ENCODE results near the gene AKT3.
"Not testable (repeated sequence)": the region's sequence is repeated elsewhere in the genome, so short reads cannot be mapped to it uniquely, and the experiment has no call there.

The AKT3 gene

DNA sequence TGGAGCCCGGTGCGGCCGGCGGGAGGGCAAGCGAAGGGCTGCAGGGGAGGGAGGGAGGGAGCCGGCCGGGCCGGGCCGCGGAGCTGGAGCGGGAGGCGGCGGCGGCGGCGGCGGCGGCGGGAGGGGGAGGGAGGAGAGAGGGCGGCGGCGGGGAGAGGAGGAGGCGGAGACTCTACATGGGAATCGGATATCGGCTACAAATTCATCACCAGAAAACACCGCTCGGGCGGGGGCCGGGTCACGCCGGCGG lies at the start of gene AKT3:
Gene AKT3, minus strand, starts transcription at position 42 of the 250 bp plus-strand sequence. CDS start 7,073 bp downstream, outside the sequence.
- no peak for DNase-seq

GRCh38 chr1:243898278-243898677 lies 48.2 kb upstream of the AKT3 start:
- no peak for DNase-seq

GRCh38 chr1:243896313-243896712 lies 46.3 kb upstream of the AKT3 start:
- DNase-seq: no peak

DNA sequence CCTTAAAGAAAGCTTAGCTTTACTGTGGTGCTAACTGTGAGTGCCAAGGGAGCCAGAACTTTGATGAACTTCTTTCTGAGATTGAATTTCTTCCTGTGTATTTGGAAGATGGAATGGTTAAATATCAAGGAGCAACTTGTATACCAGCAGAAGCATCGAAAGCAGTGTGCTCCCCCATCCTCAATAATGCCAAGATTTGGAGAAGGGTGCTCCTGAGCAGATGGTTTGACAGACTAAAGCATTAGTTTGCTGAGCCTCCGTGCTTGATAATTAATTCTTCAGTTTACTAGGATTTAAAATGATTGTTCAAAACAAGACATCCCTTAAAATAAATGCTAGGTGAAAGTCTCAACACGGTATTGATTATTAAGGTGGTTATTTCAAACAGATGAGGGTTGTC lies 42.4 kb upstream of the AKT3 start:
- no peak for DNase-seq

DNA sequence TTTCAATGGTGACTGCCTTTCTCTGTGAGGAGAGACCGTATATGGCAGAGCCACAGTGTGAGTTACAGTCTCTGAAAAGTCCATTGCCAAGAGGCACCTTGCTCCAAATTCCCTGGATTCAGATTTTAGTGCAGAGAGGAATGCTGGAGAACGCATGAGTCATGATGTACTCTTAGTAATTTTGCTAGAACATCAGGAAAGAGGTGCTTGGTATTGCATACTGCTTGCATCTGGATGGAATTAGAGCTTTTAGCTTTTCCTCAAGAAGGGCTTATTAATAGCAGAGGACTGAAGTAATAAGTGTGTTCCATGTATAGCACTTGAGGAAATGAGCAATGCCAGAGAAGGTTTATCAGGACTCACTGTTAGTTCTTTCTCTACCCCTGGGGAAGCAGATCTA lies 40.5 kb upstream of the AKT3 start:
- DNase-seq: no peak

- DNase-seq: no peak
Observed at GRCh38 chr1:243885806-243886205, 35.8 kb upstream of the AKT3 start.

- DNase-seq: no peak
Observed at GRCh38 chr1:243884603-243885002, 34.6 kb upstream of the AKT3 start.

DNA sequence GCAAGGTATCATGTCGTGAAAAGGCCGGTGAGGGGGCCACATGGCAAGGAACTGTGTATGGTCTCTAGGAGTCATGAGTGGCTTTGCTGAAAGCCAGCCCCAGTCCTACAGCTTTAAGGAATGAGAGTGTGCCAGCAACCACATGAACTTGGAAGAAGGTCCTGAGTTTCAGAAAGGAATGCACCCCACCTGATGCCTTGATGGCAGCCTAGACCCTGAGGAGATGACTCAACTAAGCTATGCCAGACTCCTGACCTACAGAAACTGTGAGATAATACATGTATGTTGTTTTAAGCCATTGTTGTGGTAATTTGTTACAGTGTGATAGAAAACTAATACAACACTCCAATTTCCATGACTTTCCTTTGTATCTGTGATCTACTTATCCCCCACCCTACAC lies 33.5 kb upstream of the AKT3 start:
- DNase-seq: no peak

- DNase-seq: no peak
Observed at GRCh38 chr1:243882276-243882675, 32.2 kb upstream of the AKT3 start.

GRCh38 chr1:243877058-243877457 lies 27.0 kb upstream of the AKT3 start:
- DNase-seq: not testable (repeated sequence)

GRCh38 chr1:243855616-243856318 lies 5.7 kb upstream of the AKT3 start:
- DNase-seq: no peak

DNA sequence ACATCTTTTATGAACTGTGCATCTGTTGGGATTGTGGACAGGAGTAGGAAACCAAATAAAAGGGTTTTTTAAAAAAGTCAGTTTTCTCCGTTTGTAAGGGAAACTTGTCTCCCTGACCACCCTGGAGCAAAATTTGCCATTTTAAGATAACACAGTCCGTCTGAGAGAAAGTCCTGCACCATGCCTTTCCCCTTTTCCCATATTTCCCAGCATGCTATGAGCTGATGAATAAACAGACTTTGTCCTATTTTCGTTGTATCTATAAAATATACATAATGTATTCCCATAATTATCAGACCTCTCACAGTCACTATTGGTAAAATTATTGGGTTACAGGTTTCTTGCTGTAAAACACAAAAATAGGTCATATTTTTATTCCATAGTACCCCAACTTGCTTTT lies 1.7 kb upstream of the AKT3 start:
- no peak for DNase-seq

DNA sequence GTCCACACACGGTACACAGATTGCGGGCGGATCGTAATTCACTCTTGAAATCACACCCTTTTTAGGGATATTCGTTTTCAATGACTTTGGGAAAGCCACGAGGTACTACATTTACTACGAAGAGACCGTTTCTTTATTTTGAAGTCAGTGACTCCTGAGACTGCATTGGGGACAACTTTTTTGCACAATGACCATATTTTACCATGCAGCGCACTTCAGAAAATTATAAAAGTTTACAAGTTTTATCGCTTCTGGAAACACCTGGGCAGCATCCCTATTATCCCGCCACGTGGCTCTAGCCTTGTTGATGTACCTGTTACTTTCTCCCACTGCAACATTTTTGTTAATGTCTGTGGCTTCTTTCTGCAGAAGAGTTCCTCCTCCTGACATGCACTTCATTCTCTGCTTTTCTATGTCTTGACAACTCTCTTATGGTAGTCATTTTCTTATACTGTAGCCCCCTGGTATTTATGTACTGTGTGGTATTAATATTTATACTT lies 1.3 kb upstream of the AKT3 start:
- no peak for DNase-seq

GRCh38 chr1:243850452-243851256 lies 611 bp upstream of the AKT3 start:
- DNase-seq: peak; percentile 74

DNA sequence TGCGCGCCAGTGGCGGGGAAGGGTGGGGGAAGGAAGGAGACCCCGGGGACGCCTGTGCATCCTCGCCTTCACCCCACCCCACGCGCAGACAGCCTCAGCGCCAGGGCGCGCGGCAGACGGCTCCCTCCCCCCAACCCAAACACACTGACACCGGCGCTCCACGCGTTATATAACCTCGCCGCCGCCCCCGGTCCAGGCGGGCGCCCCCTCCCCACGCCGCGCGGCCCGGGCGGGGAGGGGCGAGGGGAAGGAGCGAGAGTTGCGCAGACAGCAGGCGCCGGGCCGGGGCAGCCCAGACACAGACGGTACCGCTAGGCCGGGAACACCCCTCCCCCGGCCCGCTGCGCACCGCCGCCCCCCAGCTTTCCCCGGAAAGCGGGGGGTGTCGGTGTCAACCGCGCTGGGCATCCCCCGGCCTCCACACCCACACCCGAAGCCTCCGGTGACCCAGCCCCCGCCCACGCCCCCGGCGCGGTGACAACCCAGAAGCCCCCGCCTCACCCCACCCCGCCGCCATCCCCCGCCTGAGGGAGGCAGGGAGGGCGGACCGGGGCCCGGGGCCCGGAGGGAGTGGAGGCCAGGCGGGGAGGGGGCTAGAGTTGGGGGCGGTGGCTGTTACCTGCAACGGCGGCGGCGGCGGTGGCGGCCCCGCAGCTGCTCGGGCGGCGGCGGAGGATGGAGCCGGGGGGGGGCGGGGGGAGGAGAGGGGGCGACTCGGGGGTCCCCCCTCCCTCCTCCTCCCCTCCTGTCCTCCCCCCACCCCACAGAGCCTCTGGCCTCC lies 432 bp downstream of the AKT3 start:
- DNase-seq: peak; percentile 46

GRCh38 chr1:243848858-243849420 lies 1.1 kb downstream of the AKT3 start:
- DNase-seq: peak; percentile 19

- DNase-seq: no peak
Observed at GRCh38 chr1:243848165-243848857, 1.7 kb downstream of the AKT3 start.

DNA sequence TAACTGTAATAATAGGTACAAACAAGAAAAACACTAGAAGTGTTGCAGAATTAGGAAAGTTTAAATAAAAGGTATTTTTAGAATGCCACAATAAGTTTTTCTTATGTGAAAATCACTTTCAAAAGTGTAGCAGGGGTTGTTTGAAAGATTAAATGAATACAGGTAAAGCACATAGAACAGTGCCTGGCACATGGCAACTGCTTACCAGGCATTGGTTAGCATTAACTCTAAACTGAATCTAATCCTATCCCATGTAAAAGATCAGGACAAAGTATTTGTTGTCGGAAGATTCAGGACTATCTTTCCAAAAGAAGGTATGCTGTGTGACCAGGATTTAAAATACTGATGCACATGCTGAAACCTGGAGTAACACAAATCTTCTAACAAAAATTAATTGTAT lies 3.3 kb downstream of the AKT3 start:
- no peak for DNase-seq

- no peak for DNase-seq
Observed at GRCh38 chr1:243845888-243846287, 4.2 kb downstream of the AKT3 start.

DNA sequence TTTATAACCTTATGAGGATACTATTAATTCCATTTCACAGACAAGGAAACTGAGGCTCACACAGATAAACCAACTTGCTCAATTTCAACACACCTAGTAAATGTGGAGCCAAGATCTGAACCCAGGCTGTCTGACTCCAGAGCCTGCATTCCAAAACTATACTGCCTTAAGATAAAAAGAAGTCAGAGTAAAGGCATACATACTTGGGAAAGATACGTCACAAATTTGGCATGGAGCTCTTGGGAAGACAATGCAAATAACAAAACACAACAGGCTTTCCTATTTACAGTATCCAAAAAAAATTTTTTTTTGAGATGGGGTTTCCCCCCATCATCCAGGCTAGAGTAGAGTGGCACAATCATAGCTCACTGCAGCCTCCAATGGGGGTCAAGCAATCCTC lies 5.9 kb downstream of the AKT3 start:
- no peak for DNase-seq

DNA sequence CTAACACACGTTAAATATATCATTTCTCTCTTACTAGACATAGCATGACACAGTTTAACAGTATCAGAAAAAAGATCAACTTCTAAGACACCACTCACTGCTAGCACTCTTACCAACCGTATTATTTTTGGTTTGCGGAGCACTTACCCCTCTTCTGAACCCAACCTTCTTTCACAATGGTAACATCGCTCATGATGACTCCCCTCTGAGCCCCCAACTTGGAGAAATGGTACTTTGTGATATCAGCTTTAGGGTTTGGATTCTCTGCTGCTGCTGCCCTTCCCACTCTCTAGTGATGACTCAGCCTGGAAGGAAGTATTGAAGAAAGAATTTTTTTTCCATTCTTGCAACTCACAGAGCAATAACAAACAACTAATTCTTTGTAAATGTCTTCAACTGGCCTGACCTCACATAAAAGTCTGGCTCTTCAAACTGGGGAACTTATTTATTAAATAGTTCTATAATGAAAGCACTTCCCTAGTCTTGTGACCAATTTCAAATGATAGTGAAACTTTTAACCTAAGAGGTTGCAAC lies 7.0 kb downstream of the AKT3 start:
- DNase-seq: no peak

GRCh38 chr1:243842161-243842560 lies 7.9 kb downstream of the AKT3 start:
- no peak for DNase-seq

DNA sequence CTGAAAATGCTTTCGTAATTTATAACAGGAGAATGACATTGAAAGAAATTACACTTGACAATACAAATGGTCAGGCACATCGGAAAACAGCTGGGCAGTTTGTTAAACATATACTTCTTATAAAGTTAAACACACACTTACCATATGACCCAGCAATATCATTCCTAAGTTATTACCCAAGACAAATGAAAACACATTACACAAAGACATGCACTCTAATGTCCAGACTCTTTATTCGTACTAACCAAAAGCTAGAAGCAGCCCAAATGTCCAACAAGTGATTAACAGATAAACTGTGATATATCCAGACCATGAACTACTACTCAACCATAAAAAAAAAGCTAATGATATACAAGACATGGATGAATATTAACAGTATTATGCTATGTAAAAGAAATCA lies 8.5 kb downstream of the AKT3 start:
- no peak for DNase-seq
